LHCN-M2 (cell line): ENCODE results near the gene C12orf43. TPM values are rescaled to one million over a fixed set of nuclear protein-coding genes. Genes with fewer than 3 reads are reported as not detected.

Experiments
- total RNA-seq: library from RNA; depleted of rRNA; stranded (reverse); fragments of >200 nt; gene quantifications from 2 replicates; pipeline ENCODE4 v1.2.3, GENCODE V29; 2014; rRNA removed

The C12orf43 gene
- total RNA-seq, 1 experiment from 2014 or later, result 18.1 TPM

Other genes starting within 250 kb of the C12orf43 start
- gene SPPL3, start 112.1 kb downstream of the C12orf43 start, total RNA-seq, result 4.5 and 7.5 TPM in 2 replicates
- 0.06 and 0.13 TPM in 2 replicates for gene HNF1A, start 37.9 kb downstream of the C12orf43 start, total RNA-seq
- 4.3 and 4.5 TPM in 2 replicates for gene OASL, start 22.8 kb upstream of the C12orf43 start, total RNA-seq
- gene P2RX7, start 116.4 kb upstream of the C12orf43 start, total RNA-seq, result 0.11 and 0.32 TPM in 2 replicates
- 14.0 and 14.6 TPM in 2 replicates for gene P2RX4, start 193.6 kb upstream of the C12orf43 start, total RNA-seq